Uterus (tissue), 2 donors: ENCODE data around the gene ITPR1.

Source experiments
- POLR2A ChIP-seq, 2 donors: fragments of 450-650 bp; IDR thresholded peaks; one replicate each; pipeline ENCODE4 v1.6.1; 2016; ENCODE audit warnings: antibody characterized with exemption in 2 of 2, mild to moderate bottlenecking in 1 of 2, moderate library complexity in 1 of 2
- TF ChIP-seq, protein P1 (sequence below), 4 experiments: fragments of 200-600 bp in 2 of 4; fragments of 450-650 bp in 2 of 4; sonication (generic) in 2 of 4; IDR thresholded peaks; one replicate each; pipeline ENCODE4 v1.5.1; 2016 to 2019; ENCODE audit warnings: antibody characterized with exemption in 4 of 4, mild to moderate bottlenecking in 2 of 4, moderate library complexity in 1 of 4

DNA sequence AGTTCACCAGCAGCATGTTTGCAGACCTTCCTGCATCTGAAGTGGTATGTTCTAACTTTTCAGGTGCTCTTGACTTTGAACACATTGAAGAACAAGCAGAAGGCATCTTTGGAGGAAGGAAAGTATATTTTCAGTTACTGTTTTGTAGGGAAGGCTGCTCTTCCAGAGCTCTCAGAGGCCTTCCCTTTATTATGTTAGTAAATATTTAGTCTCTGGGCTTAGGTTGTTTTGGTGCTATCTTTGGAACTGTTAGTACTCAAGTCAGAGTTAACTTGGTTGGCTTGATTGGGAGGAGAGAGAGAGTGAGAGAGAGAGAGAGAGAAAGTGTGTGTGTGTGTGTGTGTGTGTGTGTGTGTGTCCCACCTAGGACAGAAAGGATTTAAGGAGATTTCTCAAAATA, 188.2 kb downstream of the ITPR1 start:
- TF ChIP-seq, protein P1, sequence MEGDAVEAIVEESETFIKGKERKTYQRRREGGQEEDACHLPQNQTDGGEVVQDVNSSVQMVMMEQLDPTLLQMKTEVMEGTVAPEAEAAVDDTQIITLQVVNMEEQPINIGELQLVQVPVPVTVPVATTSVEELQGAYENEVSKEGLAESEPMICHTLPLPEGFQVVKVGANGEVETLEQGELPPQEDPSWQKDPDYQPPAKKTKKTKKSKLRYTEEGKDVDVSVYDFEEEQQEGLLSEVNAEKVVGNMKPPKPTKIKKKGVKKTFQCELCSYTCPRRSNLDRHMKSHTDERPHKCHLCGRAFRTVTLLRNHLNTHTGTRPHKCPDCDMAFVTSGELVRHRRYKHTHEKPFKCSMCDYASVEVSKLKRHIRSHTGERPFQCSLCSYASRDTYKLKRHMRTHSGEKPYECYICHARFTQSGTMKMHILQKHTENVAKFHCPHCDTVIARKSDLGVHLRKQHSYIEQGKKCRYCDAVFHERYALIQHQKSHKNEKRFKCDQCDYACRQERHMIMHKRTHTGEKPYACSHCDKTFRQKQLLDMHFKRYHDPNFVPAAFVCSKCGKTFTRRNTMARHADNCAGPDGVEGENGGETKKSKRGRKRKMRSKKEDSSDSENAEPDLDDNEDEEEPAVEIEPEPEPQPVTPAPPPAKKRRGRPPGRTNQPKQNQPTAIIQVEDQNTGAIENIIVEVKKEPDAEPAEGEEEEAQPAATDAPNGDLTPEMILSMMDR (IDR thresholded peaks at IDR 0.05): no peak
- no peak for TF ChIP-seq POLR2A (IDR thresholded peaks at IDR 0.05)
